GM19035 (cell line): ENCODE measurements around the gene CPM.
"Not testable (repeated sequence)": the region's sequence is repeated elsewhere in the genome, so short reads cannot be mapped to it uniquely, and the experiment has no call there.

Experiments used
- ATAC-seq: cut with Tn5 transposase; IDR thresholded peaks from one replicate; pipeline ENCODE4 v1.9.1; 2021; ENCODE audit not compliant: unreplicated experiment

CPM gene

DNA sequence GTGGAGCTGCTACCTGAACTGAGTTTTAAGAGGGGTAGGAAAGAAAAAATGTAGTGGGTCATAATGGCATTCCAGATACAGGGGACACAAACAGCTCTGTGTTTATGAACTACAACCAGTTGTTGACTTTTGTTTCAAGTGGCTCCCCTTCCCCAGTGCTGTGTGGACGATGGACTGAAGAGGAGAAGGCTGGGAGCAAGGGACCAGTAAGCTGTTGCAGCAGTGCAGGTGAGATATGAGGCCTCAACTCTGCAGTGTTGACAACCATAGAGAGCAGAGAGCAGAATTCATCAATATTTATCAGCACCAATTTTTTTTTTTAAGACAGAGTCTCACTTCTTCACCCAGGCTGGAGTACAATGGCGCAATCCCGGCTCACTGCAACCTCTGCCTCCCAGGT is 78.4 kb downstream of the CPM start:
- no peak for ATAC-seq

DNA sequence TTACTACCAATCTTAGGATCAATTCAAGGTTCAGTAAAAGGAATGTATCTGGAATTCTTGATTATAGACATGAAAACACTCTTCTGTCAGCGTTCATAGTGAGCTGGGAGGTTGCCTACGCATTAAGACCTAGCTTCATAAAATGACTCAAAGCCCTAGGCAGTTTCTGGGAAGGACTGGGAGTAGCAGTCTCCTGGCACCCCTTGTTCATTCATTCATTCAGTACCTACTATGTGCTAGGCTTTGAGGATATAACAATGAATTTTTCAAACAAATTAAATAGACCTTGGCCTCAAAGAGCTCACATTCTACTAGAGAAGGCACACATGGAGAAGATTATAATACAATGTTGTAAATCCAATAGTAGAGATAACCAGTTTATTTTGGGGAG is 78.9 kb downstream of the CPM start:
- ATAC-seq, result no peak

DNA sequence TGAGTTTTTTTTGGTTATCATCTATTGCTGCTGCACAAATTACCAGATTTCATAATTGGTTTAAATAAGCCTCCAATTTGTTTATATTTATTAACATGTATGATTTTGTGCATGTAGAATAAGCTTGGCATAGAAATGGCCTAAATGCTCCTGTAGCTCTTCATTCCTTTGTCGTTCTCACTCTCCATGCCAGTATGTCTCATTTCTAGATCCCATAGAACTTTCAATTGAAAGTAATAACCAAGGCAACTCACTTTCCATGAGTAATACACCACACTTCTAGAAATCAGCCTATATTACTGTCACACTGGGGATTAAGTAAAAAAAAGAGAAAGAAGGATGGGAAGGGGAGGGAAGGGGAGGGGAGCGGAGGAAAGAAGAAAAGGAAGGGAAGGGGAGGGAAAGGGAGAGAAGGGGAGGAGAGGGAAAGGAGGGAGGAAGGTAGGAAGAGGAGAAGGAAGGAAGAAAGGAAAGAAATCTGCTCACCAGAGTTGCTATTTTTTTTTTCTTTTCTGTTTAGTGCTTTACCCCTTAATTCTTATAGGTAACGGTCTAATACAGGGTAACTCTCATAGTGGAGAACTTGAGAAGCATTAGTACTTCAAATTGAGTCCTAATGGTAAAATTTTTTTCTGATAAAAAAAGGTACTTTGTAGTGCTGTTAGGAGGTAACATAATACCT is 79.4 kb downstream of the CPM start:
- no peak for ATAC-seq

DNA sequence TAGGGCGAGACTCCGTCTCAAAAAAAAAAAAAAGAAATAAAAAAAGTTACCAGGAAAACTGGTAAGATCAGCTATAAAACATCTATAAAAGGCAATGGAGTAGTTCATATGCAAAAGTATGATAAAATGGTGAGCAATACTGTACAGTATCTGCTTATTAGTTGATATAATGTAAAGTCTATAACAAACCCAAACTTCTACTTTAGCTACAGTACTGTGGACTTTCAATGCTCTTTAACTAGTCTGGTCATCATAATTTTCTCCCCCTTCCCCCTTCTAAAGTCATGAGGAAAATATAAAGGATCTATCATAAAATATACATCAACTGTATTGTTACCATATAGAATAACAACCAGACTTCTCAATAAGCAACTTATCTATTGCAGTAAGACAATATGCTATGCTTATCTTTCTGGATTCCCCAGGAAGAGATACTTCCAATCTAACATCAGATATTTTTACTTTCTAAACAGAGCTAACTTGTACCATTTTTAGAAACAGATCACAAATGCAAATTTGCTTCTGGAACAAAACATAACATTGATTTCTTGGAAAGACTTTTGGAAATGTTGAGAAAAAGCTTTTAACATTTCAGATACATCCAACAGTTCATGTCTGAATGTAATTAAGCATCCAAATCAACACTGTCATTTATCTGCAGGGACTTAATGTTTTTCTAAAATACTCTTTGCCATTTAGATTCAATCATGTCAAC is 81.2 kb downstream of the CPM start:
- no peak for ATAC-seq

DNA sequence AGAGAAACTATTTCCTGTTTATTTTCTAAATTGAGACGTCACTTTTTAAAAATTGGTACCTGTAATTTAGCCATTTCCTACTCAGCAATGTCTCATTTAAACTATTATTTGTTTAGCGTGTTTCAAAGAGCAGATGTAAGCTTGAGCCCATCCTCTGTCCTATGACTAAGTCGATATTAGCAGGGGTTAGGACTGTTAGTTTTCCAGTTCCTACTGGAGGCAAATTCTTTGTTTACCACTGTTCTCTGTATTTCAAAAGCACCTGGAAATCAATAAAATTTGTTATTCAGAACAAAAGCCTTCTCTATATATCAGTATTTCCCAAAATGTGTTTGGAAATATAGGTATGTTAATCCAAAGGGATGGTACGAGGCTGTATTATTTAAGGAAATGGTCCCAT is 82.6 kb downstream of the CPM start:
- no peak for ATAC-seq

DNA sequence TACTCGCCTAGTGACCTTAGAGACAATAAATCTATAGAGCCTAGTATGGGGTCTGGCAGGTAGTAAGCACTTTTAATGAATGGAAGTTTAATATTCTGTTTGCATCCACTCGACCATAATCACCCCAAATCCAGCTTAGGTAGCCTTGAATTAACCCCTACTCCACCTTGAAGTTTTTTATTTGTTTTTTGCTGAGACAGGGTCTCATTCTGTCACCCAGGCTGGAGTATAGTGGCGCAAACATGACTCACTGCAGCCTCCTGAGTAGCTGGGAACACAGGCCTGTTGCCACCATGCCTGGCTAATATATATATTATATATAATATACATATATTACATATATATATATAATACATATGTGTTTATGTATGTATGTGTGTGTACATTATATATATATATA is 86.2 kb downstream of the CPM start:
- no peak for ATAC-seq

DNA sequence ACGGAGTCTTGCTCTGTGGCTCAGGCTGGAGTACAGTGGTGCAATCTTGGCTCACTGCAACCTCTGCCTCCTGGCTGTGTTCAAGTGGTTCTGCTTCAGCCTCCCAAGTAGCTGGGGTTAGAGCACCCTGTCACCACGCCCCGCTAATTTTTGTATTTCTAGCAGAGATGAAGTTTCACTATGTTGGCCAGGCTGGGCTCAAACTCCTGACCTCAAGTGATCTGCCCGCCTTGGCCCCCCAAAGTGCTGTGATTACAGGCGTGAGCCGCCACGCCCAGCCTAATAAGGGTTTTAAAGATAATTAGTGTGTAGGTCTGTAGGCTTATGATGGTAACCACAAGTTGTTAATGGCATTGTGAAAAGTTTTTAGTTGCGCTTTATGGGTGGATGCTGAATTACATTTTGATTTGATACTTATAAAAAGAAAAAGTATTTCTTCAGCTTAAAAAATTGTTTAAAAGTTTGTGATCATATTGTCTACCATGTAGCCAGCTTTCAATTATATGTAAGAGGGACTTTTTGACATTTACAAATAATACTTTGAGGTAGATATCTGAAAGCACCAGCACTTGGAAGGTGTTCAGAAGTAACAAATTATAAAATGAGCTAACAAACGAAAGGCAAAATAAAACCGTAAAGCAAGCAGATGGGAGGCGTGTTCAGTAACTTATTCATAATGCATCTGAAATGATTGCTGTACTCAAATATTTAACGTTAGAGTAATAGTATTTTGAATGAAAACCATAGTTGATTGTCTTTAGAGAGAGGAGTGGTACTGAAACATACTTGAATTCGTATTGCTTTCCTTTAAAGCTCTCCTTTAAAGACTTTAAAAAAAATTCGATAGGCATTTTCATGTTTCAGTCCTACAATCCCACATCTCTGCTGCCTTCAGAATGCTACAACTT is 87.9 kb downstream of the CPM start:
- no peak for ATAC-seq

DNA sequence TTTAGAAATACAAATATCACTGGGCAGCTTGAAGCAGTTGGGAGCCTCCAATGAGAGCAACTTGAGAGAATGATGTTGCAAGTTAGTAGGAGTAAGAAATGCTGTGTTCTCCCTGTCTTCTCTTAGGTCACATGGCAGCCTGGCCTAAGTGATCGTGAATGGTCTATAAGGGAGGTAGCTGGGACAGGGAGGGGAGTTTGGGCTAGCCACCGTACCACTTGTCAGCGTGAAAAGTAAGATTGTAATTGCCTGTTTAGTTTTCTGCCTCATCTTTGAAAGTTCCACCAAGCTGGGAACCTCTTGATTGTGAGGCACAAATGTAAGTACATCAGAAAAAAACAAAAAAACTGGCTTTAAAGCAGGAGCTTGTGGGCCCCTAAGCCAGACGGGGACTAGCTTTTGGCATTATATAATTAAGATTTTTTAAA is 88.6 kb downstream of the CPM start:
- no peak for ATAC-seq

DNA sequence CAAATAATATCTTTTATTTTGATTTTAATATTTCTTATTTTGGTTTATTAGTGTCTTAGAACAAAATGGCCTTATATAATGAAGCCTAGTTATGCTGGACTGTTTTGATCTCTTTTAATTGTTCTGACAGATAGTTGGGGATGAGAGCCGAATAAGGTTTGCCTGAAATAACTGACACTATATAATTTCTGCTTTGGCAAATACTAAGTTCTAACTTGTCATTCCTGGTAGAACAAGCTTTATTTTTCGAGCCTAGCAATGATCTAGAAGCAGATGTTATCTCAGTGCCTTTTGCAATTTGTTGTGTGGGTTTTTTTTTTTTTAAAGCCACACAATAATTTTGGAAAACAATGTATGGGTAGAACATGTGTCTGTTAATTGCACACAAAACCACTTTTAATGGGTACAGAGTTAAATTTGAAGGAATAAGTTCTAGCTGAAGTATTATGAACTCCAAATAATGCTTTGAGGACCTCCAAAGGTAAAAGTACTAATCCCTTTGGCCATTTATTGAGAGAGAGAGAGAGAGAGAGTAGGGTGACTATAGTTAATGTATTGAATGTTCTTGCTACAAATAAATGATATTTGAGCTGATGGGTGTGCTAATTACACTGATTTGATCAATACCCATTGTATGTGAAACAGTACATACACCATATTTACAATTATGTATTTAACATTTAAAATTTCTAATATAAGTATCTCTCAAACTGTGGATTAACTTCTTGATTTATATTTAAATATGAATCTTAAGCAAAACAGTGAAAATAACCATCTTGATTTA is 90.0 kb downstream of the CPM start:
- no peak for ATAC-seq

DNA sequence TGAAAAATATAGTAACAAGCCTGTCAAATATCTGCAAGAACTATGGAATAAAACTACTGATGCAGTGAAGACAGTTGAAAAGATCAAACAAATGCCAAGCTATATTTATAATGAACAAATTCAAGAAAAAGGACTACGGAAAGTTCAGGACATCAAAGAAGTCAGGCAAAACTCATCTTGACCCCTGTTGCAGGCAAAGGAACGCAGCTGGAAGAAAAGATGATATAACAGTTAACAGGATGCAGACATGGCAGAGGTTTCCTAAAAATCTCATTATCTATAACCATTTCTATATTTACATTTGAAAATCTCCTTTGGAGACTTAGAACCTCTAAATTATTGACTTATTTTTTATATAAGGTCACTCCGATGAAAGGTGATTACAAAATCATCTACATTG is 90.8 kb downstream of the CPM start:
- no peak for ATAC-seq

DNA sequence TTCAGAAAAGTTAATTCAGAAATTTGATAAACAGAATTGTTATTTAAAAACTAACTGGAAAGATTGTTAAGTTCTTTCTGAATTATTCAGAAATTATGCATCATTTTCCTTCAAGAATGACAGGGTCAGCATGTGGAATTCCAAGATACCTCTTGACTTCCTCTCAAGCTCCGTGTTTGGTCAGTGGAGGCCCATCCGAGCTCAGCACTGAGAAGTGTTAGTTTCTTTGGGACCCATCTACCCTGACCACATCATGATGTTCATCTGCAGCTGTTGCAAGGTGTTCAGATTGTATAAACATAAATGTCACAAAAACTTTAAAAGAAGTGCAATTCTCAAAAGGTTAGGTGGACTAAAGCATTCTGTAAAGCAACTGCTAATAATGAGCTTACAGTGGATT is 91.3 kb downstream of the CPM start:
- ATAC-seq, result no peak

DNA sequence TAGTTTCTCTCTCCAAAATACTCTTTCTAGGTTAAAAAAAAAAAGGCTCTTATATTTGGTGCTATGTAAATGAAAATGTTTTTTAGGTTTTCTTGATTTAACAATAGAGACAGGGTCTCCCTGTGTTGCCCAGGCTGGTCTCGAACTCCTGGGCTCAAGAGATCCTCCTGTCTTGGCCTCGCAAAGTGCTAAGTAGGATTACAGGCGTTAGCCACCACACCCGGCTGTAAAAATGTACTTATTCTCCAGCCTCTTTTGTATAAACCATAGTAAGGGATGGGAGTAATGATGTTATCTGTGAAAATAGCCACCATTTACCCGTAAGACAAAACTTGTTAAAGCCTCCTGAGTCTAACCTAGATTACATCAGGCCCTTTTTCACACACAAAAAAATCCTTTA is 91.8 kb downstream of the CPM start:
- ATAC-seq, result not testable (repeated sequence)

DNA sequence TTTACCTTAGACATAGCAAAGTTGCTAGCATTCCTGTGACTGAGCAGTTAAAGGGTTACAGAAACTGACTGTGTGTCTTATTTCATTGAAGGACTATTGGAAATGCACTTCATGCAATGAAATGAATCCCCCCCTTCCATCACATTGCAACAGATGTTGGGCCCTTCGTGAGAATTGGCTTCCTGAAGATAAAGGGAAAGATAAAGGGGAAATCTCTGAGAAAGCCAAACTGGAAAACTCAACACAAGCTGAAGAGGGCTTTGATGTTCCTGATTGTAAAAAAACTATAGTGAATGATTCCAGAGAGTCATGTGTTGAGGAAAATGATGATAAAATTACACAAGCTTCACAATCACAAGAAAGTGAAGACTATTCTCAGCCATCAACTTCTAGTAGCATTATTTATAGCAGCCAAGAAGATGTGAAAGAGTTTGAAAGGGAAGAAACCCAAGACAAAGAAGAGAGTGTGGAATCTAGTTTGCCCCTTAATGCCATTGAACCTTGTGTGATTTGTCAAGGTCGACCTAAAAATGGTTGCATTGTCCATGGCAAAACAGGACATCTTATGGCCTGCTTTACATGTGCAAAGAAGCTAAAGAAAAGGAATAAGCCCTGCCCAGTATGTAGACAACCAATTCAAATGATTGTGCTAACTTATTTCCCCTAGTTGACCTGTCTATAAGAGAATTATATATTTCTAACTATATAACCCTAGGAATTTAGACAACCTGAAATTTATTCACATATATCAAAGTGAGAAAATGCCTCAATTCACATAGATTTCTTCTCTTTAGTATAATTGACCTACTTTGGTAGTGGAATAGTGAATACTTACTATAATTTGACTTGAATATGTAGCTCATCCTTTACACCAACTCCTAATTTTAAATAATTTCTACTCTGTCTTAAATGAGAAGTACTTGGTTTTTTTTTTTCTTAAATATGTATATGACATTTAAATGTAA is 93.5 kb downstream of the CPM start:
- no peak for ATAC-seq

DNA sequence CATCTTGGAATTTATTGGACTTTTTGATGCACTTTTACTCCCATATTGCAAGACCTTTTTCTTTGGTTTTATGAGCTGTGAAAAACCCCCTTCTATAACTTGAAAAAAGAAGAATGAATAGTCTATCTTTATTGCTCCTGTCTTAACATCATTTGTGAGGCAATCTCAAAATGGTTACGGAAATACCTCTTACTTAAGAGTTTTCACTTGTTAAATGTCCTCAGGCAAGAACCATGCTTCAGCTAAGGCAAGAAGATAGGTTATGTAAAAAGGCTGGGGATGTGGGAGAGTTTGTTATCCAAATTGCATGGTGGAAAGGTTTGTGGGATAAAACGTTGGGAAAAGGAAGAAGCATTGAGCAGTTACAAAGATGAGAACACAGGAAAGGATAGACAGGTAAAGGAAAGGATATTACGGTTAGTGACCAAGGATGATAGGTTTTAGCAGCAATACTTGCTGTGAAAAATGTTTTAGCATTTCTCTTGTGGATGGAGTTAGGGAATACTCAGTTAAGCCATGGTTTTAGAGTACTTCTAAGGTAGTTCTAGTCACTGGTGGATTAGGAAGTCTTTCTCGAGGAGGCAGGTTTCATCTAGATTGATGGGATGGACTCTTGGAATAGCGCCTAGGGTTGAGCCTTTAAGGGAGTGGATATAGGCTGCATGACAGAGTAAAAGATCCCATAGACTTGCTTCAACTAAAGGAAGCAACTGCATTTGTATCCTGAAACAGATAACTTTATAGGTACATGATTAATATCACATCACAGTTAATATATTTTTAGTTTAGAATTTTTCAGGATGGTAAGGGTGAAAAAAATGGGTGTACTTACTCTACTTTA is 94.7 kb downstream of the CPM start:
- no peak for ATAC-seq

DNA sequence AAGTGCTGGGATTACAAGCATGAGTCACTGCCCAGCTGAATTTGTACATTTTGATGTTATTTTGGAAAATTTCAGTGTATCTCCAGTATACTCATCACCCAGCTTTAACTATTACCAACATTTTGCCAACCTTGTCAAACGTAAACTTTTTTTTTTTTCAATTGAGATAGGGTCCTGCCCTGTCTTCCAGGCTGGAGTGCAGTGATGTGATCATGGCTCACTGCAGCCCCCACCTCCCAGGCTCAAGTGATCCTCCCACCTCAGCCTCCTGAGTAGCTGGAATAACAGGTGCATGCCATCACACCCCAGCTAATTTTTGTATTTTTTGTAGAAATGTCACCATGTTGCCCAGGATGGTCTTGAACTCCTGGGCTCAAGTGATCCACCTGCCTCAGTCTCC is 95.8 kb downstream of the CPM start:
- ATAC-seq, result no peak

DNA sequence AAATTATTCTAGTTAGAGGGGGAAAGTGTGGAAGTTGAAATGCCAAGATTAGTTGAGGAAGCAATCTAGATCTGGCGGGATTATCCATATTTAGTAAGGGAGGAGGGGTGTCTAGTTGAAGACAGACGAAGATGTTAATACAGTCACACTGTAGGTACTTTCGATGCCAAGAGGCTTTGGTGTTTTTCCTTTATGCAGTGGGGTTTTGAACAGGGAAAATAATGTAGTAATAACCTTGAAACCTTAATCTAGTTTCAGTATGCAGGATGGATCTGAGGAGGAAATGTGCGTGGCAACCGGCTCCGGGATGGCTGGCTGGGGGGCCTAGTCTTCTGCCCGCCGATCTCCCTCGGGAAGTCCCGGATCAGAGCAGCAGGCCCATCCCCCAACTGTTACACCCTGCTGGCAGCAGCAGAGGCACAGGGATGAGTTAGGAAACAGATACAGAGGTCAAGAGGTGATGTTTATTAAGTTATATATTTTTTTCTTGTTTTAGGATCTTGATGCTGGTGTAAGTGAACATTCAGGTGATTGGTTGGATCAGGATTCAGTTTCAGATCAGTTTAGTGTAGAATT is 97.5 kb downstream of the CPM start:
- ATAC-seq, result no peak

DNA sequence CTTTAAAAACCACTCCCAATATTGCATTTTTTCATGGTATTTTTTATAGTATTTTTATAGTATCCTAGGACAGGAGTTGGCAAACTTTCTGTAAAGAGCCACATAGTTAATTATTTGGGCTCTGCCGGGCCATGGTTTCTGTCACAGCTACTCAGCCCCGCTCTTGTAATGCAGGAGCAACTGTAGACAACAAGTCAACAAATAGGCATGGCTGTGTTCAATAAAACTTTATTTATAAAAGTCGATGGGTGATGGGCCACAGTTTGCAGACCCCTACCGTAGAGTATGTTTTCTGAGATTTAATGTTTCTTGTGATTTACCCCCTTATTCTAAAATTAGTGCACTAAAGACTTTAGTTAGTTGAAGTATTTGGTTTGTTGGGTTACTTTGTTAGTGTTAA is 99.5 kb downstream of the CPM start:
- ATAC-seq, result no peak

DNA sequence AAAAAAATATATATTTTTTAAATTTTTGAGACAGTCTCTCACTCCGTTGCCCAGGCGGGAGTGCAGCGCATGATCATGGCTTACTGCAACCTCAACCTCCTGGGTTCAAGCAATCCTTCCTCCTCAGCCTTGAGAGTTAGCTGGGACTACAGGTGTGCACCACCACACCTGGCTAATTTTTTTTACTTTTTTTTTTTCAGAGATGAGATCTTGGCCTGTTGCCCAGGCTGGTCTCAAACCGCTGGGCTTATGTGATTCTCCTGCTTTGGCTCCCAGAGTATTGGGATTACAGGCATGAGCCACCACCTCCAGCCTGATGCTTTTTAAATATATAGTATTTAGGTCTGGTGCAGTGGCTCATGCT is 100.5 kb downstream of the CPM start:
- ATAC-seq, result no peak
